HepG2 (cell line): ENCODE data around the gene MRFAP1. TPM values are rescaled to one million over a fixed set of nuclear protein-coding genes. Genes with fewer than 3 reads are reported as not detected.

ENCODE experiments used
- CEBPG ChIP-seq: IDR thresholded peaks from 2 replicates; pipeline ENCODE4 v1.6.1; 2016
- GABPB1 ChIP-seq: IDR thresholded peaks from 2 replicates; pipeline ENCODE4 v1.6.1; 2016; ENCODE audit warnings: mild to moderate bottlenecking, missing genetic modification reagents, moderate library complexity, missing compliant biosample characterization
- MBNL3 ChIP-seq: fragments of 250-450 bp; sonication (Bioruptor Pico); conservative IDR thresholded peaks from 2 replicates; pipeline ENCODE4 v1.8.0; 2022; ENCODE audit warnings: mild to moderate bottlenecking, inconsistent platforms
- TFAP4 ChIP-seq: sonication (generic); IDR thresholded peaks from 2 replicates; pipeline ENCODE4 v1.6.1; 2016; ENCODE audit warnings: low read depth, borderline replicate concordance
- ZHX2 ChIP-seq, 2 experiments: sonication (generic) in 1 of 2; formaldehyde crosslinking in 1 of 2; IDR thresholded peaks; 2 replicates each; pipeline versions ENCODE4 v1.6.1 to v1.9.0; 2014 to 2022; ENCODE audit warnings: antibody characterized with exemption in 1 of 2, borderline replicate concordance in 1 of 2, inconsistent platforms in 1 of 2, low read depth in 1 of 2, missing genetic modification reagents in 1 of 2
- ZMYM2 ChIP-seq: sonication (generic); formaldehyde crosslinking; IDR thresholded peaks from 2 replicates; pipeline ENCODE4 v1.8.0; 2022; ENCODE audit warnings: mild to moderate bottlenecking, missing genetic modification reagents
- ZNF556 ChIP-seq: sonication (generic); formaldehyde crosslinking; IDR thresholded peaks from 2 replicates; pipeline ENCODE4 v1.4.0; 2020; ENCODE audit warnings: mild to moderate bottlenecking, missing genetic modification reagents, borderline replicate concordance
- ZNF720 ChIP-seq: sonication (generic); formaldehyde crosslinking; IDR thresholded peaks from 2 replicates; pipeline ENCODE4 v1.4.0; 2020; ENCODE audit warnings: missing genetic modification reagents
- ZNF761 ChIP-seq: sonication (generic); formaldehyde crosslinking; conservative IDR thresholded peaks from 2 replicates; pipeline ENCODE4 v1.4.0; 2020; ENCODE audit warnings: mild to moderate bottlenecking, missing genetic modification reagents
- ZNF780A ChIP-seq: sonication (generic); formaldehyde crosslinking; IDR thresholded peaks from 2 replicates; pipeline ENCODE4 v1.8.0; 2022; ENCODE audit warnings: mild to moderate bottlenecking, missing genetic modification reagents, moderate library complexity
- ZNF891 ChIP-seq: sonication (generic); formaldehyde crosslinking; IDR thresholded peaks from 2 replicates; pipeline ENCODE4 v1.5.0; 2020; ENCODE audit warnings: mild to moderate bottlenecking, missing genetic modification reagents
- polyA plus RNA-seq, 8 experiments: library from polyadenylated mRNA; depleted of rRNA in 3 of 8; stranded (reverse) in 7 of 8; unstranded in 1 of 8; fragments of >200 nt; fragmentation: Illumina TruSeq in 4 of 8; extraction: Trizol in 4 of 8; gene quantifications; 2 replicates each; pipeline versions ENCODE4 v1.2.1 to v1.2.3, GENCODE V29; 2011 to 2016; ENCODE audit warnings: low read depth in 4 of 8, missing spikeins in 1 of 8, mixed read lengths in 1 of 8; ENCODE audit not compliant: insufficient read depth in 1 of 8
- total RNA-seq, 5 experiments: library from RNA; depleted of rRNA; stranded (reverse); fragments of >200 nt; fragmentation: Illumina TruSeq; extraction: Trizol; gene quantifications; 2 replicates each; pipeline ENCODE4 v1.2.3, GENCODE V29; 2016; ENCODE audit warnings: low read depth in 1 of 5
- TF ChIP-seq, protein P1 (sequence below): sonication (generic); formaldehyde crosslinking; IDR thresholded peaks from 2 replicates; pipeline ENCODE4 v1.4.0; 2020; ENCODE audit warnings: mild to moderate bottlenecking, missing genetic modification reagents, borderline replicate concordance
- TF ChIP-seq, protein P2 (sequence below): sonication (generic); formaldehyde crosslinking; IDR thresholded peaks from 2 replicates; pipeline ENCODE4 v1.8.1; 2022; ENCODE audit warnings: mild to moderate bottlenecking, missing genetic modification reagents

MRFAP1 gene
- total and polyA plus RNA-seq, 2 of the 13 experiments (the other 11 are each of a cell fraction or from before 2014, with no cell fraction given), result 112 to 158 TPM

GRCh38 chr4:6640292-6641163, at the start of gene MRFAP1 (continued):
- TF ChIP-seq, protein P1, sequence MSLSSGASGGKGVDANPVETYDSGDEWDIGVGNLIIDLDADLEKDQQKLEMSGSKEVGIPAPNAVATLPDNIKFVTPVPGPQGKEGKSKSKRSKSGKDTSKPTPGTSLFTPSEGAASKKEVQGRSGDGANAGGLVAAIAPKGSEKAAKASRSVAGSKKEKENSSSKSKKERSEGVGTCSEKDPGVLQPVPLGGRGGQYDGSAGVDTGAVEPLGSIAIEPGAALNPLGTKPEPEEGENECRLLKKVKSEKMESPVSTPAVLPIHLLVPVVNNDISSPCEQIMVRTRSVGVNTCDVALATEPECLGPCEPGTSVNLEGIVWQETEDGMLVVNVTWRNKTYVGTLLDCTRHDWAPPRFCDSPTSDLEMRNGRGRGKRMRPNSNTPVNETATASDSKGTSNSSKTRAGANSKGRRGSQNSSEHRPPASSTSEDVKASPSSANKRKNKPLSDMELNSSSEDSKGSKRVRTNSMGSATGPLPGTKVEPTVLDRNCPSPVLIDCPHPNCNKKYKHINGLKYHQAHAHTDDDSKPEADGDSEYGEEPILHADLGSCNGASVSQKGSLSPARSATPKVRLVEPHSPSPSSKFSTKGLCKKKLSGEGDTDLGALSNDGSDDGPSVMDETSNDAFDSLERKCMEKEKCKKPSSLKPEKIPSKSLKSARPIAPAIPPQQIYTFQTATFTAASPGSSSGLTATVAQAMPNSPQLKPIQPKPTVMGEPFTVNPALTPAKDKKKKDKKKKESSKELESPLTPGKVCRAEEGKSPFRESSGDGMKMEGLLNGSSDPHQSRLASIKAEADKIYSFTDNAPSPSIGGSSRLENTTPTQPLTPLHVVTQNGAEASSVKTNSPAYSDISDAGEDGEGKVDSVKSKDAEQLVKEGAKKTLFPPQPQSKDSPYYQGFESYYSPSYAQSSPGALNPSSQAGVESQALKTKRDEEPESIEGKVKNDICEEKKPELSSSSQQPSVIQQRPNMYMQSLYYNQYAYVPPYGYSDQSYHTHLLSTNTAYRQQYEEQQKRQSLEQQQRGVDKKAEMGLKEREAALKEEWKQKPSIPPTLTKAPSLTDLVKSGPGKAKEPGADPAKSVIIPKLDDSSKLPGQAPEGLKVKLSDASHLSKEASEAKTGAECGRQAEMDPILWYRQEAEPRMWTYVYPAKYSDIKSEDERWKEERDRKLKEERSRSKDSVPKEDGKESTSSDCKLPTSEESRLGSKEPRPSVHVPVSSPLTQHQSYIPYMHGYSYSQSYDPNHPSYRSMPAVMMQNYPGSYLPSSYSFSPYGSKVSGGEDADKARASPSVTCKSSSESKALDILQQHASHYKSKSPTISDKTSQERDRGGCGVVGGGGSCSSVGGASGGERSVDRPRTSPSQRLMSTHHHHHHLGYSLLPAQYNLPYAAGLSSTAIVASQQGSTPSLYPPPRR, result peak; percentile 75
- TF ChIP-seq TFAP4, result no peak
- TF ChIP-seq ZMYM2, result 0 out of 2 replicates have a peak, but pooled peaks have one; percentile 9
- TF ChIP-seq ZHX2 (IDR thresholded peaks at IDR 0.05; ENCODE audit: low read depth), result peak; percentile 91
- TF ChIP-seq ZHX2 (CRISPR knock-in tag; IDR thresholded peaks at IDR 0.05; ENCODE audit: borderline replicate concordance), result no peak
- no peak for TF ChIP-seq ZNF720 (CRISPR knock-in tag)
- peak; percentile 51; the same call in 1 of the 2 replicates for TF ChIP-seq ZNF761 (CRISPR knock-in tag)
- peak; percentile 86 for TF ChIP-seq GABPB1 (CRISPR knock-in tag)
- TF ChIP-seq, protein P2, sequence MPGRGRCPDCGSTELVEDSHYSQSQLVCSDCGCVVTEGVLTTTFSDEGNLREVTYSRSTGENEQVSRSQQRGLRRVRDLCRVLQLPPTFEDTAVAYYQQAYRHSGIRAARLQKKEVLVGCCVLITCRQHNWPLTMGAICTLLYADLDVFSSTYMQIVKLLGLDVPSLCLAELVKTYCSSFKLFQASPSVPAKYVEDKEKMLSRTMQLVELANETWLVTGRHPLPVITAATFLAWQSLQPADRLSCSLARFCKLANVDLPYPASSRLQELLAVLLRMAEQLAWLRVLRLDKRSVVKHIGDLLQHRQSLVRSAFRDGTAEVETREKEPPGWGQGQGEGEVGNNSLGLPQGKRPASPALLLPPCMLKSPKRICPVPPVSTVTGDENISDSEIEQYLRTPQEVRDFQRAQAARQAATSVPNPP, result peak; percentile 28; the same call in 1 of the 2 replicates
- peak; percentile 57; the same call in 1 of the 2 replicates for TF ChIP-seq ZNF891 (CRISPR knock-in tag)
- no peak for TF ChIP-seq MBNL3 (CRISPR knock-in tag)
- TF ChIP-seq CEBPG, result no peak; the same call in 1 of the 2 replicates
- peak; percentile 66 for TF ChIP-seq ZNF556 (CRISPR knock-in tag)
- peak; percentile 79; the same call in 1 of the 2 replicates for TF ChIP-seq ZNF780A
